Right ventricle myocardium superior (tissue), 1 donor: ENCODE measurements around the gene SWI5. TPM values are rescaled to one million over a fixed set of nuclear protein-coding genes. Genes with fewer than 3 reads are reported as not detected.

ENCODE experiments used
- microRNA-seq: library from miRNA; unstranded; fragments of <30 nt; microRNA quantifications from one replicate; pipeline ENCODE4 v1.2.0, GENCODE V29; 2020
- total RNA-seq: library from RNA; stranded (reverse); fragmentation: NEBNext Ultra II Directional; extraction: Animal tissue kit (Norgen Biotek cat#: 25700); gene quantifications from one replicate; pipeline ENCODE4 v1.2.1, GENCODE V29; 2021
- donor health status: DM: no; HTN: yes; CAD: no; lungs with severe emphysema.

SWI5 gene
- total RNA-seq, 1 donor from 2014 or later = 16.3 TPM

Small RNAs within 50 kb of the gene (microRNA-seq; reads per million reads assigned to microRNA genes)
- 3,273 reads per million, percentile 90 among the genes with 10 or more reads in this experiment for gene MIR199B
- not detected for gene MIR3154

Other genes with a start within 250 kb of the SWI5 start
- 4.5 TPM for gene NAIF1, start 209.0 kb upstream of the SWI5 start, total RNA-seq
- 5.0 TPM for gene SLC25A25, start 208.0 kb upstream of the SWI5 start, total RNA-seq
- 155 TPM for gene PTGES2, start 148.5 kb upstream of the SWI5 start, total RNA-seq
- gene LCN2, start 126.8 kb upstream of the SWI5 start, total RNA-seq = not detected
- gene BBLN, start 116.0 kb upstream of the SWI5 start, total RNA-seq = 31.3 TPM
- gene CIZ1, start 84.7 kb upstream of the SWI5 start, total RNA-seq = 75.3 TPM
- 7.0 TPM for gene DNM1, start 72.9 kb upstream of the SWI5 start, total RNA-seq
- gene GOLGA2, start 269 bp upstream of the SWI5 start, total RNA-seq = 77.7 TPM
- 35.5 TPM for gene TRUB2, start 46.2 kb downstream of the SWI5 start, total RNA-seq
- 29.5 TPM for gene COQ4, start 46.6 kb downstream of the SWI5 start, total RNA-seq
- gene SLC27A4, start 64.3 kb downstream of the SWI5 start, total RNA-seq = 19.0 TPM
- gene URM1, start 95.1 kb downstream of the SWI5 start, total RNA-seq = 56.9 TPM
- 7.2 TPM for gene CERCAM, start 144.6 kb downstream of the SWI5 start, total RNA-seq
- gene ODF2, start 179.7 kb downstream of the SWI5 start, total RNA-seq = 12.0 TPM
- 18.7 TPM for gene GLE1, start 228.4 kb downstream of the SWI5 start, total RNA-seq